GM23338 (cell line): Measurements from ENCODE around the gene CCNK. TPM values are rescaled to one million over a fixed set of nuclear protein-coding genes. Genes with fewer than 3 reads are reported as not detected.

ENCODE experiments used
- ATAC-seq: fragments of 200-7000 bp; cut with Tn5 transposase; 3 replicates; pipeline ENCODE4 v1.9.1; 2020
- DNase-seq: peaks from one replicate; pipeline ENCODE4 v3.0.0-alpha.2; 2015; ENCODE audit warnings: low spot score
- H2AFZ ChIP-seq: fragments of 200-600 bp; sonication (generic); 2 replicates; pipeline ENCODE4 v1.8.0; 2016; ENCODE audit warnings: antibody characterized with exemption, mild to moderate bottlenecking, moderate library complexity
- H3F3A ChIP-seq: fragments of 200-600 bp; sonication (generic); replicated peaks from 2 replicates; pipeline ENCODE4 v1.8.0; 2017; ENCODE audit warnings: antibody characterized with exemption, mixed run types, low read depth
- H3K27ac ChIP-seq: fragments of 200-600 bp; sonication (generic); 2 replicates; pipeline ENCODE4 v1.6.1; 2016; ENCODE audit warnings: low read depth
- H3K27me3 ChIP-seq: fragments of 200-600 bp; sonication (generic); 2 replicates; pipeline ENCODE4 v1.8.0; 2016; ENCODE audit warnings: mild to moderate bottlenecking, mixed run types, moderate library complexity; ENCODE audit not compliant: insufficient read depth
- H3K36me3 ChIP-seq: fragments of 200-600 bp; sonication (generic); 2 replicates; pipeline ENCODE4 v1.8.0; 2016; ENCODE audit warnings: mild to moderate bottlenecking; ENCODE audit not compliant: insufficient read depth
- H3K4me1 ChIP-seq: fragments of 200-600 bp; sonication (generic); 2 replicates; pipeline ENCODE4 v1.8.0; 2016; ENCODE audit warnings: mild to moderate bottlenecking, moderate library complexity; ENCODE audit not compliant: insufficient read depth
- H3K4me2 ChIP-seq: fragments of 200-600 bp; sonication (generic); 2 replicates; pipeline ENCODE4 v1.7.1; 2017; ENCODE audit warnings: mixed run types
- H3K4me3 ChIP-seq: fragments of 200-600 bp; sonication (generic); 2 replicates; pipeline ENCODE4 v1.6.1; 2016; ENCODE audit warnings: mixed run types
- H3K79me2 ChIP-seq: fragments of 200-600 bp; sonication (generic); replicated peaks from 2 replicates; pipeline ENCODE4 v1.8.0; 2017; ENCODE audit warnings: mild to moderate bottlenecking; ENCODE audit not compliant: insufficient read depth
- H3K9me2 ChIP-seq: fragments of 200-600 bp; sonication (generic); 2 replicates; pipeline ENCODE4 v1.8.0; 2017; ENCODE audit not compliant: insufficient read depth
- H4K20me1 ChIP-seq: fragments of 200-600 bp; sonication (generic); replicated peaks from 2 replicates; pipeline ENCODE4 v1.8.0; 2017; ENCODE audit warnings: mild to moderate bottlenecking; ENCODE audit not compliant: insufficient read depth
- H3K27ac Mint-ChIP-seq: 2 replicates; pipeline ENCODE4 v1.8.0; 2020; ENCODE audit warnings: inconsistent platforms, mild to moderate bottlenecking, moderate library complexity, mixed read lengths
- H3K27me3 Mint-ChIP-seq: 3 replicates; pipeline ENCODE4 v1.8.0; 2022; ENCODE audit warnings: low read depth, mild to moderate bottlenecking, moderate library complexity, mixed read lengths, inconsistent platforms; ENCODE audit not compliant: insufficient read depth, poor library complexity
- H3K36me3 Mint-ChIP-seq: 3 replicates; pipeline ENCODE4 v1.8.0; 2021; ENCODE audit warnings: low read depth, mild to moderate bottlenecking, inconsistent platforms, moderate library complexity, mixed read lengths
- H3K4me1 Mint-ChIP-seq: 3 replicates; pipeline ENCODE4 v1.8.0; 2020; ENCODE audit warnings: mild to moderate bottlenecking, inconsistent platforms, mixed read lengths
- H3K4me3 Mint-ChIP-seq: 3 replicates; pipeline ENCODE4 v1.8.0; 2021; ENCODE audit warnings: moderate library complexity, mild to moderate bottlenecking, inconsistent platforms, mixed read lengths
- H3K9me3 Mint-ChIP-seq: 3 replicates; pipeline ENCODE4 v1.8.0; 2020; ENCODE audit warnings: moderate library complexity, mild to moderate bottlenecking, inconsistent platforms, mixed read lengths
- CREB1 ChIP-seq: fragments of 250-450 bp; sonication (Bioruptor Pico); IDR thresholded peaks from 2 replicates; pipeline ENCODE4 v1.5.0; 2020; ENCODE audit warnings: low read depth, mild to moderate bottlenecking, moderate library complexity
- CTCF ChIP-seq, 2 experiments: fragments of 200-600 bp in 1 of 2; sonication (generic) in 1 of 2; conservative IDR thresholded peaks; 2 replicates each; pipeline versions ENCODE4 v1.5.1 to v1.6.1; 2016 to 2017; ENCODE audit warnings: antibody characterized with exemption in 2 of 2, low read depth in 2 of 2, mild to moderate bottlenecking in 2 of 2, moderate library complexity in 1 of 2
- ETS1 ChIP-seq: IDR thresholded peaks from 2 replicates; pipeline ENCODE4 v1.6.1; 2016; ENCODE audit warnings: antibody characterized with exemption
- NANOG ChIP-seq: IDR thresholded peaks from 2 replicates; pipeline ENCODE4 v1.6.1; 2016; ENCODE audit warnings: antibody characterized with exemption, borderline replicate concordance
- POLR2AphosphoS5 ChIP-seq: IDR thresholded peaks from 2 replicates; pipeline ENCODE4 v1.6.1; 2016; ENCODE audit warnings: antibody characterized with exemption, low read depth
- REST ChIP-seq: IDR thresholded peaks from one replicate; pipeline ENCODE4 v1.6.1; 2018; ENCODE audit warnings: antibody characterized with exemption; ENCODE audit not compliant: unreplicated experiment
- STAT1 ChIP-seq: IDR thresholded peaks from one replicate; pipeline ENCODE4 v1.6.1; 2016; ENCODE audit warnings: antibody characterized with exemption; ENCODE audit not compliant: unreplicated experiment
- ZNF114 ChIP-seq: fragments of 250-450 bp; sonication (Bioruptor Pico); IDR thresholded peaks from 2 replicates; pipeline ENCODE4 v1.5.0; 2020; ENCODE audit warnings: mild to moderate bottlenecking, moderate library complexity
- ZNF331 ChIP-seq: fragments of 250-450 bp; sonication (Bioruptor Pico); IDR thresholded peaks from 2 replicates; pipeline ENCODE4 v1.5.0; 2020; ENCODE audit warnings: low read depth, mild to moderate bottlenecking, moderate library complexity
- polyA plus RNA-seq: library from polyadenylated mRNA; unstranded; fragments of >200 nt; fragmentation: Nextera tagmentation; extraction: Ambion mirVana; gene quantifications from 2 replicates; pipeline ENCODE4 v1.2.1, GENCODE V29; 2016
- total RNA-seq: library from RNA; depleted of rRNA; stranded (reverse); fragments of >200 nt; shearing (Covaris generic); gene quantifications from 2 replicates; pipeline ENCODE4 v1.2.3, GENCODE V29; 2014

CCNK gene
- total and polyA plus RNA-seq, 2 experiments from 2014 or later: 54.0 to 60.6 TPM

GRCh38 chr14:99478128-99478527 is 3.1 kb upstream of the CCNK start (continued):
- TF ChIP-seq CTCF (conservative IDR thresholded peaks at IDR 0.05; ENCODE audit: low read depth in 2 of 2) (no peak), ZNF114 (CRISPR knock-in tag) (no peak), STAT1 (no peak), CREB1 (CRISPR knock-in tag) (no peak), POLR2AphosphoS5 (no peak), ZNF331 (CRISPR knock-in tag) (no peak), NANOG (no peak), REST (no peak), ETS1 (no peak)

- Histone ChIP-seq H3K9me2 (no peaks in the 10 kb centered on the region), H3K4me2 (peak overlapping the region; percentile 82), H3K27ac (no peak overlapping the region), H3K79me2 (peaks cover 87% of the 10 kb centered on the region), H3F3A (0 out of 2 replicates have a peak, but pooled peaks cover 6% of the 10 kb centered on the region), H3K4me1 (peaks cover 21% of the 10 kb centered on the region), H2AFZ (peak overlapping the region; percentile 40; the same call in 1 of the 2 replicates), H3K4me3 (peak overlapping the region; percentile 92), H3K27me3 (no peaks in the 10 kb centered on the region), H4K20me1 (peaks cover 56% of the 10 kb centered on the region), H3K36me3 (no peaks in the 10 kb centered on the region)
- H3K27me3 Mint-ChIP-seq: peaks cover 11% of the 10 kb centered on the region
- ATAC-seq: no peak
- H3K4me3 Mint-ChIP-seq: peak overlapping the region; percentile 93
- no peak for DNase-seq
- H3K9me3 Mint-ChIP-seq: no peaks in the 10 kb centered on the region
- no peak for TF ChIP-seq CREB1 (CRISPR knock-in tag)
- no peaks in the 10 kb centered on the region; the same call in 2 of the 3 replicates for H3K36me3 Mint-ChIP-seq
- H3K4me1 Mint-ChIP-seq: peaks cover 32% of the 10 kb centered on the region
- H3K27ac Mint-ChIP-seq: peak overlapping the region; percentile 92
Measured at GRCh38 chr14:99479160-99479905, 1.9 kb upstream of the CCNK start.
